HCT116 (cell line): ENCODE data around the gene YY2. TPM values are rescaled to one million over a fixed set of nuclear protein-coding genes. Genes with fewer than 3 reads are reported as not detected.
A peak's percentile ranks its signal among the peaks of the same experiment; 100 is the strongest.

ENCODE experiments used
- ATAC-seq: fragments of 200-7000 bp; cut with Tn5 transposase; 2 replicates; pipeline ENCODE4 v1.9.1; 2020; ENCODE audit warnings: mild to moderate bottlenecking, moderate library complexity
- BruUV-seq: library from RNA; stranded (reverse); fragments of 400-500 nt; replicated peaks from 2 replicates; lab custom pipeline; 2021; lab: Mats Ljungman, UMichigan
- CTCF ChIA-PET: fragments of 300-600 bp; sonication (Branson Sonifier 250); formaldehyde crosslinking; loops from one replicate; lab custom pipeline; 2021; ENCODE audit warnings: antibody characterized with exemption; lab: Charles Lee
- POLR2A ChIA-PET: fragments of 300-600, 350-600 bp; sonication (Branson Sonifier 250); formaldehyde crosslinking; loops from one replicate; lab custom pipeline; 2021; ENCODE audit warnings: antibody characterized with exemption; lab: Charles Lee
- RAD21 ChIA-PET, 2 experiments: fragments of 300-600 bp; sonication (Branson Sonifier 250); formaldehyde crosslinking; loops; one replicate each; lab custom pipeline; 2023; ENCODE audit warnings: low total read pairs in 2 of 2; ENCODE audit not compliant: uncharacterized antibody in 2 of 2, unreplicated experiment in 2 of 2, low non-redundant PET in 1 of 2; lab: Charles Lee
- DNase-seq: peaks from one replicate; pipeline ENCODE4 v3.0.0-alpha.2; 2010; ENCODE audit warnings: low read depth, low spot score
- H2AFZ ChIP-seq: fragments of 200-600 bp; shearing (Covaris generic), sonication (generic); 2 replicates; pipeline ENCODE4 v1.6.1; 2017; ENCODE audit warnings: low read depth, mixed run types, mixed read lengths, antibody characterized with exemption, low read length; ENCODE audit not compliant: poor library complexity, severe bottlenecking
- H3K27ac ChIP-seq: 2 replicates; pipeline ENCODE4 v1.5.1; 2012; ENCODE audit warnings: low read depth, low read length
- H3K27me3 ChIP-seq: fragments of 200-600 bp; sonication (generic); 2 replicates; pipeline ENCODE4 v1.6.1; 2016; ENCODE audit warnings: mixed run types, low read length, mixed read lengths; ENCODE audit not compliant: insufficient read depth
- H3K36me3 ChIP-seq, 2 experiments: fragments of 200-500 bp in 1 of 2; fragments of 200-600 bp in 1 of 2; sonication (Bioruptor generic) in 1 of 2; sonication (generic) in 1 of 2; 2 replicates each; pipeline versions ENCODE4 v1.5.1 to v1.6.1; 2014 to 2016; ENCODE audit warnings: low read length in 2 of 2, inconsistent platforms in 1 of 2, mixed read lengths in 1 of 2, mixed run types in 1 of 2; ENCODE audit not compliant: insufficient read depth in 2 of 2, control insufficient read depth in 1 of 2
- H3K4me1 ChIP-seq, 2 experiments: fragments of 200-600 bp in 1 of 2; sonication (generic) in 1 of 2; 2 replicates each; pipeline versions ENCODE4 v1.5.1 to v1.6.1; 2012 to 2017; ENCODE audit warnings: low read length in 2 of 2, inconsistent platforms in 1 of 2, mild to moderate bottlenecking in 1 of 2, mixed read lengths in 1 of 2, mixed run types in 1 of 2, moderate library complexity in 1 of 2; ENCODE audit not compliant: insufficient read depth in 2 of 2, control insufficient read depth in 1 of 2
- H3K4me2 ChIP-seq: fragments of 200-600 bp; sonication (generic); 2 replicates; pipeline ENCODE4 v1.6.1; 2017; ENCODE audit warnings: mixed run types, low read length, mixed read lengths
- H3K4me3 ChIP-seq, 2 experiments: fragments of 200-600 bp in 1 of 2; sonication (generic) in 1 of 2; replicated peaks in 1 of 2; 2 replicates each; pipeline ENCODE4 v1.5.1; 2011 to 2016; ENCODE audit warnings: low read length in 2 of 2, control low read depth in 1 of 2, low read depth in 1 of 2, mild to moderate bottlenecking in 1 of 2, mixed read lengths in 1 of 2, mixed run types in 1 of 2
- H3K79me2 ChIP-seq: fragments of 200-600 bp; sonication (generic); 2 replicates; pipeline ENCODE4 v1.6.1; 2017; ENCODE audit warnings: mild to moderate bottlenecking, mixed run types, low read length, moderate library complexity, mixed read lengths; ENCODE audit not compliant: insufficient read depth
- H3K9ac ChIP-seq: fragments of 200-600 bp; sonication (generic); 2 replicates; pipeline ENCODE4 v1.6.1; 2016; ENCODE audit warnings: low read length, mixed read lengths
- H3K9me2 ChIP-seq: fragments of 200-600 bp; sonication (generic), shearing (Covaris generic); 2 replicates; pipeline ENCODE4 v1.6.1; 2017; ENCODE audit warnings: mixed run types, mild to moderate bottlenecking, moderate library complexity; ENCODE audit not compliant: insufficient read depth
- H3K9me3 ChIP-seq, 2 experiments: fragments of 200-500 bp in 1 of 2; fragments of 200-600 bp in 1 of 2; sonication (Bioruptor generic) in 1 of 2; sonication (generic) in 1 of 2; 2 replicates each; pipeline ENCODE4 v1.6.1; 2014 to 2017; ENCODE audit warnings: low read length in 2 of 2, mixed read lengths in 2 of 2, inconsistent platforms in 1 of 2, low read depth in 1 of 2, mild to moderate bottlenecking in 1 of 2, mixed run types in 1 of 2, moderate library complexity in 1 of 2; ENCODE audit not compliant: control insufficient read depth in 1 of 2, insufficient read depth in 1 of 2
- H4K20me1 ChIP-seq: fragments of 200-600 bp; sonication (generic), shearing (Covaris generic); 2 replicates; pipeline ENCODE4 v1.6.1; 2017; ENCODE audit warnings: mixed run types, mild to moderate bottlenecking, moderate library complexity; ENCODE audit not compliant: insufficient read depth
- ATF3 ChIP-seq: IDR thresholded peaks from 2 replicates; pipeline ENCODE4 v1.6.1; 2012
- CBX3 ChIP-seq: IDR thresholded peaks from 2 replicates; pipeline ENCODE4 v1.6.1; 2012; ENCODE audit warnings: low read depth
- CEBPB ChIP-seq: IDR thresholded peaks from 2 replicates; pipeline ENCODE4 v1.6.1; 2012; ENCODE audit warnings: low read depth
- CTCF ChIP-seq, 3 experiments: fragments of 200-600 bp in 1 of 3; sonication (generic) in 1 of 3; IDR thresholded peaks in 2 of 3; conservative IDR thresholded peaks in 1 of 3; 2 replicates each; pipeline ENCODE4 v1.5.1; 2012 to 2017; ENCODE audit warnings: low read depth in 2 of 3, low read length in 2 of 3, antibody characterized with exemption in 1 of 3, borderline replicate concordance in 1 of 3, control low read depth in 1 of 3, mild to moderate bottlenecking in 1 of 3, mixed read lengths in 1 of 3, mixed run types in 1 of 3, moderate library complexity in 1 of 3; ENCODE audit not compliant: insufficient read depth in 1 of 3
- EGR1 ChIP-seq: IDR thresholded peaks from 2 replicates; pipeline ENCODE4 v1.6.1; 2012; ENCODE audit warnings: low read depth
- ELF1 ChIP-seq: IDR thresholded peaks from 2 replicates; pipeline ENCODE4 v1.6.1; 2012; ENCODE audit warnings: low read depth, borderline replicate concordance
- EZH2 ChIP-seq: fragments of 200-600 bp; sonication (generic); IDR thresholded peaks from 2 replicates; pipeline ENCODE4 v1.6.1; 2017; ENCODE audit warnings: antibody characterized with exemption, mixed run types
- EZH2phosphoT487 ChIP-seq: fragments of 200-600 bp; IDR thresholded peaks from 2 replicates; pipeline ENCODE4 v1.6.1; 2018; ENCODE audit warnings: antibody characterized with exemption, borderline replicate concordance
- JUND ChIP-seq: IDR thresholded peaks from 2 replicates; pipeline ENCODE4 v1.6.1; 2012
- POLR2AphosphoS5 ChIP-seq: IDR thresholded peaks from 2 replicates; pipeline ENCODE4 v1.6.1; 2011; ENCODE audit warnings: mild to moderate bottlenecking, low read depth, low read length, moderate library complexity
- REST ChIP-seq: IDR thresholded peaks from 2 replicates; pipeline ENCODE4 v1.6.1; 2012; ENCODE audit warnings: low read depth
- SIN3A ChIP-seq: IDR thresholded peaks from 2 replicates; pipeline ENCODE4 v1.6.1; 2012; ENCODE audit warnings: low read depth
- SP1 ChIP-seq: IDR thresholded peaks from 2 replicates; pipeline ENCODE4 v1.6.1; 2012; ENCODE audit warnings: low read depth
- SRF ChIP-seq: IDR thresholded peaks from 2 replicates; pipeline ENCODE4 v1.6.1; 2012; ENCODE audit warnings: low read depth
- ZFX ChIP-seq: fragments of 450-650 bp; IDR thresholded peaks from 2 replicates; pipeline ENCODE4 v1.6.1; 2017
- intact Hi-C: fragments of 100-400 bp; cut with micrococcal nuclease; formaldehyde crosslinking; loops from 2 replicates; pipeline ENCODE4 v1.10.0; 2022
- total RNA-seq: library from RNA; stranded (reverse); gene quantifications from one replicate; pipeline ENCODE4 v1.2.1, GENCODE V29; 2021; ENCODE audit not compliant: unreplicated experiment

Gene YY2
- total RNA-seq, 1 experiment from 2014 or later = 2.7 TPM

GRCh38 chrX:21838937-21839333, 16.9 kb upstream of the YY2 start:
- TSS peak; percentile 97 for BruUV-seq
- H4K20me1 ChIP-seq = no peaks in the 10 kb centered on the region
- H2AFZ ChIP-seq = no peak overlapping the region
- no peaks in the 10 kb centered on the region for H3K36me3 ChIP-seq
- no peak for DNase-seq
- peaks cover 0 to 10% of the 10 kb centered on the region in 2 experiments; a peak in 1 of 4 replicates for H3K4me1 ChIP-seq
- ChIA-PET RAD21 (no interaction called here), CTCF (no interaction called here), POLR2A (no interaction called here)
- H3K9me2 ChIP-seq = no peaks in the 10 kb centered on the region
- peak overlapping the region; percentile 81 for H3K9ac ChIP-seq
- no peaks in the 10 kb centered on the region for H3K27me3 ChIP-seq
- H3K4me3 ChIP-seq = peak overlapping the region; percentile 70 to 73
- peak overlapping the region; percentile 36 for H3K27ac ChIP-seq
- TF ChIP-seq CBX3 (no peak), SIN3A (no peak), ATF3 (no peak), POLR2AphosphoS5 (no peak), SP1 (no peak), ZFX (no peak), EZH2 (no peak), ELF1 (no peak), JUND (no peak), EZH2phosphoT487 (no peak)
- TF ChIP-seq, all 23 proteins: peak for 0
- intact Hi-C loops = loop anchor here (2.0 kb wide), 1 partner anchor 134 kb away; no protein-coding TSS in a partner anchor
- ATAC-seq = peak; percentile 30
- no peaks in the 10 kb centered on the region for H3K9me3 ChIP-seq
- peaks cover 17% of the 10 kb centered on the region for H3K79me2 ChIP-seq
- H3K4me2 ChIP-seq = peak overlapping the region; percentile 78

- intact Hi-C loops = loop anchor here (2.0 kb wide), 1 partner anchor 133 kb away; no protein-coding TSS in a partner anchor
- Histone ChIP-seq H3K9me2 (no peaks in the 10 kb centered on the region), H3K36me3 (no peaks in the 10 kb centered on the region; a peak in 1 of 4 replicates), H3K27ac (peak within 1 kb of the TSS; percentile 66), H3K79me2 (peaks cover 17% of the 10 kb centered on the region), H2AFZ (no peak within 1 kb of the TSS), H3K4me3 (peak within 1 kb of the TSS; percentile 70 to 73), H3K9me3 (no peaks in the 10 kb centered on the region), H3K4me1 (peaks cover 0 to 10% of the 10 kb centered on the region in 2 experiments; a peak in 1 of 4 replicates), H3K9ac (peak within 1 kb of the TSS; percentile 81), H3K4me2 (peak within 1 kb of the TSS; percentile 78), H4K20me1 (no peaks in the 10 kb centered on the region), H3K27me3 (no peaks in the 10 kb centered on the region)
- DNase-seq (peak; percentile 73), ATAC-seq (peak; percentile 88)
- CTCF ChIA-PET = no interaction called here
- RAD21 ChIA-PET = no interaction called here
- POLR2A ChIA-PET = no interaction called here
- no TSS peak for BruUV-seq
- peak; percentile 82 for TF ChIP-seq CBX3
- TF ChIP-seq SIN3A = peak; percentile 46; the same call in 1 of the 2 replicates
- no peak for TF ChIP-seq CEBPB
- TF ChIP-seq SP1 = peak; percentile 60
- TF ChIP-seq REST = no peak
- TF ChIP-seq CTCF (IDR thresholded peaks at IDR 0.05 in 2 of 3, conservative IDR thresholded peaks at IDR 0.05 in 1 of 3; ENCODE audit: borderline replicate concordance in 1 of 3, insufficient read depth in 1 of 3, low read depth in 2 of 3, low read length in 2 of 3) = 0 out of 6 replicates have a peak, but pooled peaks of 1 of the 3 experiments have one; percentile 10
- peak; percentile 64; the same call in 1 of the 2 replicates for TF ChIP-seq SRF
- TF ChIP-seq EGR1 = no peak
Observed at GRCh38 chrX:21839334-21840192, 16.2 kb upstream of the YY2 start, which contains the start of gene MBTPS2. MBTPS2 (plus strand) TSS chrX:21839617; CDS start chrX:21839735, 118 bp downstream.
